Stomach (tissue), 9 donors: ENCODE results near the gene CIAO3. TPM values are rescaled to one million over a fixed set of nuclear protein-coding genes. Genes with fewer than 3 reads are reported as not detected.
"Not testable (repeated sequence)": the region's sequence is repeated elsewhere in the genome, so short reads cannot be mapped to it uniquely, and the experiment has no call there.

Experiments
- DNase-seq, 2 donors: peaks; one replicate each; pipeline versions ENCODE4 v3.0.0 to v3.0.0-alpha.2; 2013 to 2019
- H3K27ac ChIP-seq, 5 donors: fragments of 200-600 bp in 4 of 5; sonication (generic) in 4 of 5; one replicate each; pipeline ENCODE4 v1.5.1; 2013 to 2019; ENCODE audit warnings: mild to moderate bottlenecking in 1 of 5, moderate library complexity in 1 of 5
- H3K27me3 ChIP-seq, 3 donors: fragments of 200-600 bp; sonication (generic); one replicate each; pipeline ENCODE4 v1.5.1; 2017 to 2019; ENCODE audit warnings: mixed run types in 1 of 3
- H3K36me3 ChIP-seq, 4 donors: fragments of 200-600 bp; sonication (generic); 1 replicate in 3 of 4; 2 replicates in 1 of 4; pipeline ENCODE4 v1.5.1; 2016 to 2019
- H3K4me1 ChIP-seq, 4 donors: fragments of 200-600 bp; sonication (generic); one replicate each; pipeline ENCODE4 v1.5.1; 2016 to 2019
- H3K4me3 ChIP-seq, 4 donors: fragments of 200-600 bp; sonication (generic) in 3 of 4; one replicate each; pipeline ENCODE4 v1.5.1; 2016 to 2019; ENCODE audit warnings: mild to moderate bottlenecking in 1 of 4
- H3K9me3 ChIP-seq, 4 donors: fragments of 200-600 bp; sonication (generic); one replicate each; pipeline ENCODE4 v1.5.1; 2016 to 2019
- CTCF ChIP-seq, 7 experiments: fragments of 450-650 bp in 4 of 7; fragments of 200-600 bp in 3 of 7; sonication (generic) in 3 of 7; IDR thresholded peaks; one replicate each; pipeline ENCODE4 v1.5.1; 2016 to 2019; ENCODE audit warnings: antibody characterized with exemption in 7 of 7, control low read depth in 2 of 7, mild to moderate bottlenecking in 1 of 7
- EP300 ChIP-seq: sonication (generic); formaldehyde crosslinking; IDR thresholded peaks from one replicate; pipeline ENCODE4 v1.6.1; 2017; ENCODE audit warnings: antibody characterized with exemption
- POLR2A ChIP-seq, 4 donors: fragments of 450-650 bp; IDR thresholded peaks; one replicate each; pipeline ENCODE4 v1.6.1; 2016; ENCODE audit warnings: antibody characterized with exemption in 4 of 4, control low read depth in 2 of 4, mild to moderate bottlenecking in 1 of 4, moderate library complexity in 1 of 4
- POLR2AphosphoS5 ChIP-seq, 3 donors: sonication (generic); formaldehyde crosslinking; IDR thresholded peaks; one replicate each; pipeline ENCODE4 v1.6.1; 2016; ENCODE audit warnings: antibody characterized with exemption in 3 of 3
- WGBS, 5 donors: extraction: QIAGEN DNeasy Blood & Tissue Kit in 3 of 5; methylation state at CpG; one replicate each; pipeline versions ENCODE4 v1.1.5 to v1.1.7; 2013 to 2018; 5-methylcytosine and 5-hydroxymethylcytosine counted together
- intact Hi-C: fragments of 100-400 bp; cut with DNase I; formaldehyde crosslinking; loops from one replicate; pipeline ENCODE4 v1.15.1; 2023; ENCODE audit warnings: low total_unique reads
- polyA plus RNA-seq, 3 donors: library from polyadenylated mRNA; stranded (reverse); fragments of 200-250 nt; gene quantifications; one replicate each; pipeline ENCODE4 v1.2.3, GENCODE V29; 2013
- total RNA-seq, 5 donors: library from RNA; depleted of rRNA; stranded (reverse); fragments of >200 nt; gene quantifications; one replicate each; pipeline versions ENCODE4 v1.1.0 to v1.2.3, GENCODE V29; 2014 to 2016
- donor health status: healthy with polysubstance abuse.
- donor health status: Bipolar disorder and iron deficiency.
- donor health status: healthy.

Gene CIAO3
- total and polyA plus RNA-seq, 8 donors = 22.8 to 145 (median 49.6) TPM

GRCh38 chr16:714079-714478, 26.7 kb downstream of the CIAO3 start:
- no peaks in the 10 kb centered on the region for H3K9me3 ChIP-seq
- 51 to 77% (median 68%) methylated on average over 5 to 11 of the region's 11 CpGs for WGBS, 5 donors
- no peak for DNase-seq
- H3K4me3 ChIP-seq = no peak overlapping the region
- intact Hi-C loops = loop anchor here (5.0 kb wide), 2 partner anchors 68 to 338 kb away; no protein-coding TSS in a partner anchor
- no peak overlapping the region for H3K27ac ChIP-seq
- H3K4me1 ChIP-seq = peaks cover 22 to 54% (median 45%) of the 10 kb centered on the region in 4 donors
- peaks cover 0 to 6% (median 0%) of the 10 kb centered on the region in 4 donors for H3K36me3 ChIP-seq
- H3K27me3 ChIP-seq = peaks cover 16 to 79% (median 30%) of the 10 kb centered on the region in 3 donors
- TF ChIP-seq CTCF (IDR thresholded peaks at IDR 0.05) (no peak), POLR2AphosphoS5 (IDR thresholded peaks at IDR 0.05) (no peak), EP300 (no peak), POLR2A (IDR thresholded peaks at IDR 0.05) (no peak)

GRCh38 chr16:712740-713250, 28.0 kb downstream of the CIAO3 start:
- intact Hi-C loops = loop anchor here (5.0 kb wide), 2 partner anchors 70 to 340 kb away; no protein-coding TSS in a partner anchor
- peak in 3 of 7 experiments; percentile 16 to 23 (median 17) for TF ChIP-seq CTCF (IDR thresholded peaks at IDR 0.05)

GRCh38 chr16:711548-712320, 29.1 kb downstream of the CIAO3 start:
- intact Hi-C loops = loop anchor here (5.0 kb wide), 2 partner anchors 71 to 341 kb away; no protein-coding TSS in a partner anchor
- H3K27ac ChIP-seq = no peak overlapping the region
- H3K27me3 ChIP-seq = peaks cover 37 to 90% (median 54%) of the 10 kb centered on the region in 3 donors
- TF ChIP-seq EP300 (no peak), CTCF (IDR thresholded peaks at IDR 0.05) (peak in 5 of 7 experiments; percentile 74 to 97 (median 85)), POLR2A (IDR thresholded peaks at IDR 0.05) (no peak), POLR2AphosphoS5 (IDR thresholded peaks at IDR 0.05) (peak in 2 of 3 donors; percentile 12 to 14)
- peaks cover 22 to 43% (median 35%) of the 10 kb centered on the region in 4 donors for H3K4me1 ChIP-seq
- 7 to 10% (median 9%) methylated on average over 17 to 25 of the region's 25 CpGs for WGBS, 5 donors
- no peak overlapping the region for H3K4me3 ChIP-seq
- no peaks in the 10 kb centered on the region for H3K9me3 ChIP-seq
- DNase-seq = peak; percentile 83 to 92
- no peaks in the 10 kb centered on the region for H3K36me3 ChIP-seq

More at GRCh38 chr16:712740-713250, 28.0 kb downstream of the CIAO3 start:
- Histone ChIP-seq H3K4me1 (peaks cover 22 to 46% (median 36%) of the 10 kb centered on the region in 4 donors), H3K27me3 (peaks cover 29 to 90% (median 43%) of the 10 kb centered on the region in 3 donors)
- not testable (repeated sequence) for H3K9me3 ChIP-seq, H3K36me3 ChIP-seq, H3K27ac ChIP-seq, H3K4me3 ChIP-seq
- DNase-seq = peak in 1 of 2 donors; percentile 45
- 42 to 54% (median 47%) methylated on average over 12 to 13 of the region's 13 CpGs for WGBS, 5 donors

GRCh38 chr16:711084-711483, 29.7 kb downstream of the CIAO3 start:
- H3K4me1 ChIP-seq = peaks cover 20 to 43% (median 35%) of the 10 kb centered on the region in 4 donors
- H3K27ac ChIP-seq = no peak overlapping the region
- H3K36me3 ChIP-seq = no peaks in the 10 kb centered on the region
- DNase-seq = no peak
- intact Hi-C loops = loop anchor here (5.0 kb wide), 2 partner anchors 71 to 341 kb away; no protein-coding TSS in a partner anchor
- WGBS, 5 donors = 70 to 82% (median 71%) methylated on average over 11 to 12 of the region's 12 CpGs
- peaks cover 39 to 90% (median 60%) of the 10 kb centered on the region in 3 donors for H3K27me3 ChIP-seq
- no peak for TF ChIP-seq POLR2A (IDR thresholded peaks at IDR 0.05)
- TF ChIP-seq CTCF (IDR thresholded peaks at IDR 0.05) = no peak
- no peak for TF ChIP-seq POLR2AphosphoS5 (IDR thresholded peaks at IDR 0.05)
- no peak for TF ChIP-seq EP300
- no peaks in the 10 kb centered on the region for H3K9me3 ChIP-seq
- H3K4me3 ChIP-seq = no peak overlapping the region
